Esophagus muscularis mucosa (tissue), 4 donors: Measurements from ENCODE around the gene FXYD4. TPM values are rescaled to one million over a fixed set of nuclear protein-coding genes. Genes with fewer than 3 reads are reported as not detected.

Source experiments
- DNase-seq: peaks from one replicate; pipeline ENCODE4 v3.0.0-alpha.2; 2017; ENCODE audit errors: extremely low spot score
- H3K27ac ChIP-seq, 4 donors: fragments of 200-600 bp; sonication (generic); replicated peaks in 1 of 4; 1 replicate in 3 of 4; 2 replicates in 1 of 4; pipeline ENCODE4 v1.5.1; 2016 to 2019; ENCODE audit warnings: mild to moderate bottlenecking in 1 of 4
- H3K27me3 ChIP-seq, 4 donors: fragments of 200-600 bp; sonication (generic); one replicate each; pipeline versions ENCODE4 v1.5.1 to v1.6.0; 2016 to 2019
- H3K36me3 ChIP-seq, 4 donors: fragments of 200-600 bp; sonication (generic); one replicate each; pipeline ENCODE4 v1.5.1; 2016 to 2019
- H3K4me1 ChIP-seq, 4 donors: fragments of 200-600 bp; sonication (generic); one replicate each; pipeline ENCODE4 v1.5.1; 2016 to 2019
- H3K4me3 ChIP-seq, 4 donors: fragments of 200-600 bp; sonication (generic); 1 replicate in 2 of 4; 2 replicates in 2 of 4; pipeline ENCODE4 v1.5.1; 2016 to 2019; ENCODE audit warnings: mild to moderate bottlenecking in 4 of 4, moderate library complexity in 1 of 4
- H3K9me3 ChIP-seq, 4 donors: fragments of 200-600 bp; sonication (generic); 1 replicate in 3 of 4; 2 replicates in 1 of 4; pipeline ENCODE4 v1.5.1; 2016 to 2019
- CTCF ChIP-seq, 3 experiments: fragments of 200-600 bp in 2 of 3; fragments of 450-650 bp in 1 of 3; sonication (generic) in 2 of 3; IDR thresholded peaks; one replicate each; pipeline ENCODE4 v1.5.1; 2017 to 2019; ENCODE audit warnings: antibody characterized with exemption in 3 of 3, mild to moderate bottlenecking in 2 of 3, moderate library complexity in 1 of 3
- EP300 ChIP-seq: sonication (generic); formaldehyde crosslinking; IDR thresholded peaks from one replicate; pipeline ENCODE4 v1.6.1; 2017; ENCODE audit warnings: antibody characterized with exemption
- POLR2A ChIP-seq: fragments of 450-650 bp; IDR thresholded peaks from one replicate; pipeline ENCODE4 v1.6.1; 2017; ENCODE audit warnings: antibody characterized with exemption, moderate library complexity, mild to moderate bottlenecking, low read depth
- POLR2AphosphoS5 ChIP-seq, 2 donors: sonication (generic); formaldehyde crosslinking; IDR thresholded peaks; one replicate each; pipeline ENCODE4 v1.6.1; 2017; ENCODE audit warnings: antibody characterized with exemption in 2 of 2
- WGBS: methylation state at CpG from one replicate; pipeline ENCODE4 v1.1.5; 2018; 5-methylcytosine and 5-hydroxymethylcytosine counted together
- intact Hi-C: fragments of 100-400 bp; cut with DNase I; formaldehyde crosslinking; loops from one replicate; pipeline ENCODE4 v1.15.1; 2023
- total RNA-seq, 4 donors: library from RNA; depleted of rRNA; stranded (reverse); fragments of >200 nt; gene quantifications; one replicate each; pipeline versions ENCODE4 v1.1.0 to v1.2.1, GENCODE V29; 2016

The FXYD4 gene
- total RNA-seq, 4 donors from 2014 or later, result not detected

- intact Hi-C loops, result no loop called here
- WGBS, result 100% methylated on average over 4 of the region's 4 CpGs
- peaks cover 44 to 68% (median 68%) of the 10 kb centered on the region in 4 donors for H3K36me3 ChIP-seq
Measured at GRCh38 chr10:43386549-43386948, 15.1 kb downstream of the FXYD4 start.

GRCh38 chr10:43386981-43387677, 15.7 kb downstream of the FXYD4 start:
- WGBS, result 89% methylated on average over 26 of the region's 29 CpGs
- no peak overlapping the region for H3K4me3 ChIP-seq
- H3K36me3 ChIP-seq, result peaks cover 50 to 74% (median 73%) of the 10 kb centered on the region in 4 donors
- peaks cover 15 to 33% (median 22%) of the 10 kb centered on the region in 4 donors for H3K4me1 ChIP-seq
- no peak overlapping the region for H3K27ac ChIP-seq
- no peaks in the 10 kb centered on the region for H3K27me3 ChIP-seq
- no peaks in the 10 kb centered on the region for H3K9me3 ChIP-seq
- intact Hi-C loops, result no loop called here
- DNase-seq, result no peak
- TF ChIP-seq POLR2AphosphoS5 (IDR thresholded peaks at IDR 0.05), result no peak
- no peak for TF ChIP-seq EP300
- TF ChIP-seq CTCF (IDR thresholded peaks at IDR 0.05), result no peak
- TF ChIP-seq POLR2A, result no peak

More at GRCh38 chr10:43386549-43386948, 15.1 kb downstream of the FXYD4 start:
- DNase-seq, result no peak
- Histone ChIP-seq H3K27ac (no peak overlapping the region), H3K27me3 (no peaks in the 10 kb centered on the region), H3K4me1 (peaks cover 15 to 28% (median 19%) of the 10 kb centered on the region in 4 donors), H3K4me3 (no peak overlapping the region), H3K9me3 (no peaks in the 10 kb centered on the region)
- TF ChIP-seq CTCF (IDR thresholded peaks at IDR 0.05) (no peak), POLR2A (no peak), POLR2AphosphoS5 (IDR thresholded peaks at IDR 0.05) (no peak), EP300 (no peak)

GRCh38 chr10:43387678-43388032, 16.2 kb downstream of the FXYD4 start:
- Histone ChIP-seq H3K36me3 (peaks cover 55 to 79% (median 79%) of the 10 kb centered on the region in 4 donors), H3K9me3 (no peaks in the 10 kb centered on the region), H3K4me1 (peaks cover 15 to 36% (median 25%) of the 10 kb centered on the region in 4 donors), H3K4me3 (no peak overlapping the region), H3K27me3 (no peaks in the 10 kb centered on the region), H3K27ac (no peak overlapping the region)
- no peak for TF ChIP-seq CTCF (IDR thresholded peaks at IDR 0.05)
- TF ChIP-seq POLR2A, result no peak
- no peak for TF ChIP-seq EP300
- TF ChIP-seq POLR2AphosphoS5 (IDR thresholded peaks at IDR 0.05), result no peak
- intact Hi-C loops, result no loop called here
- DNase-seq, result no peak
- WGBS, result 64% methylated on average over 5 of the region's 5 CpGs

GRCh38 chr10:43389867-43390266, 18.4 kb downstream of the FXYD4 start:
- 67% methylated on average over 3 of the region's 3 CpGs for WGBS
- DNase-seq, result no peak
- no peaks in the 10 kb centered on the region for H3K9me3 ChIP-seq
- TF ChIP-seq CTCF (IDR thresholded peaks at IDR 0.05) (no peak), EP300 (no peak), POLR2AphosphoS5 (IDR thresholded peaks at IDR 0.05) (no peak)
- intact Hi-C loops, result no loop called here
- peaks cover 20 to 54% (median 39%) of the 10 kb centered on the region in 4 donors for H3K4me1 ChIP-seq
- H3K27ac ChIP-seq, result no peak overlapping the region
- peaks cover 70 to 98% (median 96%) of the 10 kb centered on the region in 4 donors for H3K36me3 ChIP-seq
- no peaks in the 10 kb centered on the region for H3K27me3 ChIP-seq
- H3K4me3 ChIP-seq, result no peak overlapping the region
